ENCODE measurements around the gene BMP3. TPM values are rescaled to one million over a fixed set of nuclear protein-coding genes. Genes with fewer than 3 reads are reported as not detected.
"Not testable (repeated sequence)": the region's sequence is repeated elsewhere in the genome, so short reads cannot be mapped to it uniquely, and the experiment has no call there.

BMP3 gene, protein sequence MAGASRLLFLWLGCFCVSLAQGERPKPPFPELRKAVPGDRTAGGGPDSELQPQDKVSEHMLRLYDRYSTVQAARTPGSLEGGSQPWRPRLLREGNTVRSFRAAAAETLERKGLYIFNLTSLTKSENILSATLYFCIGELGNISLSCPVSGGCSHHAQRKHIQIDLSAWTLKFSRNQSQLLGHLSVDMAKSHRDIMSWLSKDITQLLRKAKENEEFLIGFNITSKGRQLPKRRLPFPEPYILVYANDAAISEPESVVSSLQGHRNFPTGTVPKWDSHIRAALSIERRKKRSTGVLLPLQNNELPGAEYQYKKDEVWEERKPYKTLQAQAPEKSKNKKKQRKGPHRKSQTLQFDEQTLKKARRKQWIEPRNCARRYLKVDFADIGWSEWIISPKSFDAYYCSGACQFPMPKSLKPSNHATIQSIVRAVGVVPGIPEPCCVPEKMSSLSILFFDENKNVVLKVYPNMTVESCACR
- not detected for total RNA-seq

DNA sequence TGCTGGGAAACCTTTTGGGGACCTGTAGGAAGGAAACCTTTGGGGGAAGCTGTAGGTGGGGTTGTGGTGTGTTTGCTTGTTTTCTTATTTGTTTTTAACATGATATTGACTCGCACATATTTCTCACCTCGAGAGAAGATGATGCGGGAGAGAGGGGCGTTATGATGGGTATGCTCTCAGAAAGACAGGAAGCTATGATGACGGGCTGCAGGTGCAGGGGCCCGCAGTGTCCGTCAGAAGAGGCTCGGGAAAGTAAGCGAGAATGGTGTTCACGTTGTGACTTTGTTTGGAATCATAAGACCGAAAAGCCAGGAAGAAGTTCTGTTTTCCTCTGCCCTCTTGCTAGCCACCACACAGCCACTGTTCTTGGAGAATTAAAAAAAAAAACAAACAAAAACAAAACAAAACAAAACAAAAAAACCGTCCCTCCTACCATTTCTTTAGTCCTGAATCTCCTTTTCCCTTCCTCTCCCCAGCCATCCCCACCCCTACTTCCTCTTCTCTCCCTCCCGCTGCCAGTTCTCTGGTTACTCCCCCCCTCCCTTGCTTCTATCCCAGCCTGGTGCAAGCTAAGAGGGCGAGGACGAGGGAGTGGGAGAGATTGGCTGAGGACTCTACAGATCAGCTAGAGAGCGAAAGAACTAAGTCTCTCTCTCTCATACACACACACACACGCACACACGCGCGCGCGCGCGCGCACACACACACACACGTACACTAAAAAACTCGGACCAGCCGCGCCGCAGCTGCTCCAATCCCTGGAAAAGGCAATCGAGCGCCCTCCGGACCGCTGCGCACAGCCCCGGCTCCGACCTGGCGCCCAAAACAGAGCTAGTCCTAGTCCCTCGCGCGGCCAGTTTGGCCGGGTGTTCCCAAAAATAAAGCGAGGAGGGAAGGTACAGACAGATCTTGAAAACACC is at the start of gene BMP3:
Gene BMP3, plus strand, starts transcription at position 648 of the 920 bp plus-strand sequence. CDS start 577 bp downstream, outside the sequence.
- no peaks in the 10 kb centered on the region for H3K9me3 Mint-ChIP-seq (ENCODE audit: low read depth)
- peaks cover 10% of the 10 kb centered on the region for H3K4me1 Mint-ChIP-seq
- peak; percentile 30 for ATAC-seq
- peaks cover 1% of the 10 kb centered on the region for H3K36me3 Mint-ChIP-seq
- CTCF ChIA-PET, result interaction anchor here (1.0 to 1.4 kb wide), 3 partner anchors 9 to 669 kb away, joined by 3 to 5 read pairs (median 3); no protein-coding TSS in a partner anchor
- H3K27me3 Mint-ChIP-seq, result peaks cover 79% of the 10 kb centered on the region
- H3K27ac Mint-ChIP-seq, result no peak within 1 kb of the TSS
- H3K4me3 Mint-ChIP-seq, result peak within 1 kb of the TSS; percentile 73
- no peak for DNase-seq

DNA sequence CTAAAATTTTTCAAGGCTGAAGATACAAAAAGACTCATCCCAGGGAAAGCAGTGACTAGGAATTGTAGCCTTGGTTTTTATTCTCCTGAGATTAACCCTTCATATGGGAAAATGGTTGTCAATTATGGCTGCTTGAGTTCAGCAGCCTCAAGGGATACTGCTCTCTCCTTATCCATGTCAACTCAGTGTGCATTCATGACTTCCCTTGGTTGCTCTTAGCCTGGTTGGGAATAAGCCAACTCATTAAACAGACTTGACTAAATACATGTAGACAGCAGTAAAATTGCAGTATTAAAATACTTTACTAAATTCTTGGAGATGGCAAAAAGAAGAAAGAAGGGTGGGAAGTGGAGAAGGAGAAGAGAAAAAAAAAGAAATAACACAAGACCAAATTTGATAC is 44.5 kb upstream of the BMP3 start:
- Mint-ChIP-seq H3K4me1 (no peaks in the 10 kb centered on the region), H3K4me3 (no peak overlapping the region), H3K36me3 (no peaks in the 10 kb centered on the region), H3K27me3 (no peaks in the 10 kb centered on the region), H3K9me3 (ENCODE audit: low read depth) (no peaks in the 10 kb centered on the region), H3K27ac (no peak overlapping the region)
- DNase-seq (no peak), ATAC-seq (no peak)
- CTCF ChIA-PET, result no interaction called here

DNA sequence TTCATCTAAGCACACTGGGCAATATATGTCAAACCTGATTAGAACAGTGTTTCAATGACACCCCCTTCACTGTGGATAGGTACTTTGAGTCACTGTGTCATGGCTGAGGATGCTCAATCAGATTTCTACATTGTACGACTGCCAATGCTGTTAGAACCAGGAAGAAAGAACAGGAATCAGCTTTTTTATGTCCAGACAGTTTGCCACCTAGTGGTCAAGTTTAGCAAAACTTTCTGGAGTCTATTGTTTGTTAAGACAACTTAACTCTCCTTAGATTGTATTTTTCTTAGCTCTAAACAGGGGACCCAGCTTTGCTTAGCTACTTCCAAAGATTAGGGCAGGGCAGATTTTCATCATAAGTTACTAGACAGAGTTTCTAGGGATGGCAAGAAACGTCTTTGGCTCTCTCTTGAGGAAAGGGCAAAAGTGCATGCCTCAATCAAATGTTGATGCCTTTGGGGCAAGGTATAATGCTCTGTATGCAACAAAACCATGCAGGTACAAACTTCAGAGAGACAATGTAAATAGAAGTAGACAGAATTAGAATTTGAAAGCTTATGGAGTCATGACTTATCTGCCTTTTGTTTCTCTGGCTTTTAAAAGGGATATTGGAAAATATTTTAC is 40.5 kb upstream of the BMP3 start:
- CTCF ChIA-PET, result interaction anchor here (1.0 to 1.6 kb wide), 9 partner anchors 14 to 631 kb away, joined by 3 to 7 read pairs (median 3); no protein-coding TSS in a partner anchor
- ATAC-seq (peak; percentile 55), DNase-seq (no peak)

DNA sequence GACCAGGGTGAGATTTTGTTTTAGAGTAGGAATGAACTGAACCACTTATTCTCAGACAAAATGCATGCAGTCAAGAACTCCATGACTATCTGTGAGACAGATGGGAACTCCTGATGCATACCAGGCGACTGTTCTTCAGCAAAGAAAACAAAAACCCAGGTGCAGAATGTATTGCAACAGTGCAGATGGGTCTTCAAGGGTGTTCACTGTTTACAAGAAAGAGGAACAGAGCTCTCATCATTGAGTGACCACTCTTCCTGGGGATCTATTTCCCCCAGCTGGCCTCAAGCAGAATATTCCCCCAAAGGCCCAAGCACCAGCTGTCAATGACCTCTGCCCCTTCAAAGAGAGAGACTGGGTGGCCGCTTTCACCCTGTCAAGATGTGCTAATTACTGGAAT is 39.7 kb upstream of the BMP3 start:
- CTCF ChIA-PET, result interaction anchor here (0.9 to 1.6 kb wide), 6 partner anchors 15 to 632 kb away, joined by 3 to 7 read pairs (median 4); no protein-coding TSS in a partner anchor
- H3K36me3 Mint-ChIP-seq, result no peaks in the 10 kb centered on the region
- no peak overlapping the region for H3K27ac Mint-ChIP-seq
- H3K4me3 Mint-ChIP-seq, result no peak overlapping the region
- no peaks in the 10 kb centered on the region for H3K4me1 Mint-ChIP-seq
- DNase-seq, result no peak
- ATAC-seq, result no peak
- no peaks in the 10 kb centered on the region for H3K9me3 Mint-ChIP-seq (ENCODE audit: low read depth)
- H3K27me3 Mint-ChIP-seq, result peaks cover 3% of the 10 kb centered on the region

More for the DNA sequence above, 40.5 kb upstream of the BMP3 start:
- H3K27ac Mint-ChIP-seq, result no peak overlapping the region
- no peak overlapping the region for H3K4me3 Mint-ChIP-seq
- no peaks in the 10 kb centered on the region for H3K36me3 Mint-ChIP-seq
- H3K9me3 Mint-ChIP-seq (ENCODE audit: low read depth), result no peaks in the 10 kb centered on the region
- H3K27me3 Mint-ChIP-seq, result peaks cover 3% of the 10 kb centered on the region
- no peaks in the 10 kb centered on the region for H3K4me1 Mint-ChIP-seq

DNA sequence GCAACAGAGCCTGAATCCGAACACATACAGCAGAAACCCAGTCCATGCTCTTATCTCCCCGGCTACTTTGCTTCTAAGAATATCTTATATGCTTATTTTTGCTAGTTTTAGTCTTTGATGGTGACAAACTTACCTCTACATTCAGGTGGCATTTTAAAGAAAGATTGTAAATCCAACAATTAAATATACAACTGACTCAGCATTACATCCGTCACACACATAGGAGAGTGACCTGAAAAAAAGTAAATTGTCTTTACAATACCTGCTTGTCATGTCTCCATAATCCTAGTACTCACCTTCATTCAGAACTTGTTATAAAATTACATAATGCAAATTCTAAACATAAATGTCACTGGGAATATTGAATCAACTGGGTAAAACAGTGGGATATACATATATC is 30.6 kb upstream of the BMP3 start:
- DNase-seq, result no peak
- no peaks in the 10 kb centered on the region for H3K36me3 Mint-ChIP-seq
- no peak overlapping the region for H3K4me3 Mint-ChIP-seq
- CTCF ChIA-PET, result no interaction called here
- ATAC-seq, result no peak
- no peak overlapping the region for H3K27ac Mint-ChIP-seq
- no peaks in the 10 kb centered on the region for H3K4me1 Mint-ChIP-seq
- no peaks in the 10 kb centered on the region for H3K9me3 Mint-ChIP-seq (ENCODE audit: low read depth)
- peaks cover 3% of the 10 kb centered on the region for H3K27me3 Mint-ChIP-seq

DNA sequence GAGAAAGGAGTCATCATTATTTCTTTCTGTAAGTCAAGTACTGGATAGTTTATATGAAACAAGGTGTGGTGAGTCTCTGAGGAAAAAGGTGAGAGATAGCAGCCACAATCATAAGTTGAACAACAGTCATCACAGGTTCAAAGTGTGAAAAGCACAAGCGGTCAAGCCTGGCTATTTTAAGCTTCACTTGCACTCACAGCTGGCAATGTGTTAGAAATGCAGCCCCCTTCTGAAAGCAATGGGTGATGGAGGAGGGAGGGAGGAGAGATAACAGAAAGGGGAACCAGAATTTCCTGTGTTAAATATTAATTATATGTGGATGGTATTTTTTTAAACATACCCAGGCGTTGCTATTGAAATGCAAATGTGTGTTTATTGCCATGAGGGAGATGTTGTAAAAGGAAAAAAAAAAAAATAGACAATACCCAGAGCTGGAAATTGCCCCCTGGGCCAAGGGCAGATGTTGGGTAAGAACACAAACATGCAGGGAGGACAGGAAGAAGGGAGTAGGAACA is 26.9 kb upstream of the BMP3 start:
- no peak for DNase-seq
- Mint-ChIP-seq H3K9me3 (ENCODE audit: low read depth) (peaks cover 4% of the 10 kb centered on the region), H3K4me3 (no peak overlapping the region), H3K27ac (no peak overlapping the region), H3K4me1 (no peaks in the 10 kb centered on the region), H3K27me3 (peaks cover 7% of the 10 kb centered on the region), H3K36me3 (no peaks in the 10 kb centered on the region)
- CTCF ChIA-PET, result no interaction called here
- no peak for ATAC-seq

DNA sequence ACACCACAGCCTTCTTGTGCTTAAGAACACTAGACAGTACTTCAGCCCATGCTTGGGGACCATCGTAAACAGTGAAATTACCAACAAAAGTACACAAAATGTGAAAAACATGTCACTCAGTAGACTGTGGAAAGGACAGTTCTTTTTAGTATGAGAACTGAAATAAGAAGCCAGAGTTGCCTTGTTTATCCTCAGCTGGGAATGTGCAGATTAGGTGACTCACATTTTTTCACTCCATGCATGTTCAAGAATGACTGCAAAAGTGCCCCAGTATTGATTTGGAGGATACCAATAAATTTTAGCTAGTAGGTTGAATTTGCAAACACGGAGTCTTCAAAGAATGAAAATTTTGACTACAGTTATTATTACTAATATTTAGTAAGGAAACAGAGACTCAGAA is 23.1 kb upstream of the BMP3 start:
- Mint-ChIP-seq H3K4me3 (no peak overlapping the region), H3K27me3 (peaks cover 7% of the 10 kb centered on the region), H3K27ac (no peak overlapping the region), H3K36me3 (no peaks in the 10 kb centered on the region), H3K9me3 (ENCODE audit: low read depth) (peaks cover 4% of the 10 kb centered on the region), H3K4me1 (no peaks in the 10 kb centered on the region)
- ATAC-seq (no peak), DNase-seq (no peak)
- CTCF ChIA-PET, result no interaction called here

DNA sequence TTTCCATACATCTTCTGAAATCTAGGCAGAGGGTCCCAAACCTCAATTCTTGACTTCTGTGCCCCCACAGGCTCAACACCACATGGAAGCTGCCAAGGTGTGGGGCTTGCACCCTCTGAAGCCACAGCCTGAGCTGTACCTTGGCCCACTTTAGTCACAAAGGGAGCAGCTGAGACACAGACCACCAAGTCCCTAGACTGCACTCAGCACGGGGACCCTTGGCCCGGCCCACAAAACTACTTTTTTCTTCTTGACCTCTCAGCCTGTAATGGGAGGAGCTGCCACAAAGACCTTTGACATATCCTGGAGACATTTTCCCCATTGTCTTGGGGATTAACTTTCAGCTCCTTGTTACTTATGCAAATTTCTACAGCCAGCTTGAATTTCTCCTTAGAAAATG is 13.9 kb upstream of the BMP3 start:
- H3K4me3 Mint-ChIP-seq; H3K4me1 Mint-ChIP-seq; H3K9me3 Mint-ChIP-seq (ENCODE audit: low read depth); H3K36me3 Mint-ChIP-seq; CTCF ChIA-PET; H3K27me3 Mint-ChIP-seq; DNase-seq; ATAC-seq; H3K27ac Mint-ChIP-seq: not testable (repeated sequence)

DNA sequence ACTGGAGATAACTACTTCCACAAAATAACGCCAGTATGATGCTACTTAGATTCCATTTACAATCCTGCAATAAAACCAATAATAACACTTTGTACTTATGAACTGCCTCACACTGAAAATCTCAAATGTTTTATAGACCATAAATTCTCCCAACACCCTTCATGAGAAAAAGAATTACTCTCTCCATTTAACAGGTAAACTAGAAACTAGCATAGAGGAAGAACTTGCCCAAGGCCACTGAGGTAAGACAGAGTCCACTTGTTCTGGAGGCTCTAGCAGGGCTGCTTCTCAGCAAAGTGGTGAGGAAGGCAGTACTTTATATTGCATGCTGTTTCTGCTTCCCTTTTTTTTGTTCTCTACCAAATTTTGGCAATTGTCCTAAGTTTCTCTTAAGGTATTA is 11.5 kb upstream of the BMP3 start:
- no peaks in the 10 kb centered on the region for H3K4me1 Mint-ChIP-seq
- CTCF ChIA-PET, result no interaction called here
- no peaks in the 10 kb centered on the region for H3K9me3 Mint-ChIP-seq (ENCODE audit: low read depth)
- no peak overlapping the region for H3K27ac Mint-ChIP-seq
- ATAC-seq (no peak), DNase-seq (no peak)
- H3K36me3 Mint-ChIP-seq, result no peaks in the 10 kb centered on the region
- peaks cover 13% of the 10 kb centered on the region for H3K27me3 Mint-ChIP-seq
- no peak overlapping the region for H3K4me3 Mint-ChIP-seq

DNA sequence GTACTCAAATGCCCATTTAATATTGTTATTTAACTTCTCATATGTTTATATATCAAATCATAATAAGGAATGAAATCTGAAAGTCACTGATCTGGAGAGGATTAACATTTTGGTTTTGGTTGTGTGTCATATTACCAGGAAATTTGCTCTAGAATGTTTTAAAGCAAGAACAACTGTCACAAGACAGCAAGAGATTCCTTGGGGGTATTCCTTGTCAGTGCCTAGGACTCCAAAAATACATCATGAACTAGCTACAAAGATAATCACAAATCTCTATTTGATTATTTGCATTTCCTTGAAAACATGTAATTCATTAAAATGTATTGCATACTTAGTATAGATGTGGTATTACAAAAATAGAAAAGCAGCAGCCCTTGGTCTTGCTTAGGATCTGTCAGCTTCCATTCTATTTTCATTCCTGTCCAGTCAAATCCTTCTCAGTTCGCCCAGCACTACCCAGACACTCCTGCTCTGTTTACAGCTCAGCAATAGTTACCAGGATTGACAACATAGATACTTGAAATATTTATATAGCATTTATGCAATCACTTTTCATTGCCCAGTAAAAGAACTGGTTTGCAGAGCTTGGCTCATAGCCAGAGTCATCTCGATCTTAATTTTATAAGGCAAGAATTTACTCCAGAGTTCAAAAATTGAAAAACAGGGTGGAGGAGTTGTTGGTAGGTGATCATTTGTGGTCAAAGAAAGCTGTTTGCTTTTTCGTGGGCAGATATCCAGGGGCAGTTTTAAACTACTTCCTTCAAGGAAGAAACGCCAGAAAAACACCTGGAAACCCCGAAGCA is 9.2 kb upstream of the BMP3 start:
- Mint-ChIP-seq H3K36me3 (no peaks in the 10 kb centered on the region), H3K4me1 (no peaks in the 10 kb centered on the region), H3K9me3 (ENCODE audit: low read depth) (no peaks in the 10 kb centered on the region), H3K27me3 (peaks cover 33% of the 10 kb centered on the region), H3K4me3 (no peak overlapping the region), H3K27ac (no peak overlapping the region)
- DNase-seq (no peak), ATAC-seq (no peak)
- CTCF ChIA-PET, result no interaction called here

DNA sequence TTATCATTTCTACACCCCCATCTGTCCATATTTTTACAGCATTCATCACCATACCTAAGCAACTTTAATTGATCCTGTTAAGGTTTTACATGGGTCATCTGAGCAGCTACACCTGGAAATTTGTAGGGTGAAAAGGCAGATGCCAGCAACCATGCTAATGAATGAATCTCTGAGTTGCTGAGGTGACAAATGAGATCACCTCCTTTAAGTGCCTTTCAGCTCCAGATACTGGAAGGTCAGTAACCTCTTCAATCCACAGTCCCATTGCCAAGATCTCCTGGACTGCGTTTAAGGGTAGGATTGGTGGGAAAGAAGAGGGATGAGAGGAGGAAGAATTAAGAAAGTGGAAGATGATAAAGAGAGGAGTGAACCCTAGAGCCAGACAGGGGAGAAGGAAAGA is 8.5 kb upstream of the BMP3 start:
- CTCF ChIA-PET, result no interaction called here
- Mint-ChIP-seq H3K27me3 (peaks cover 37% of the 10 kb centered on the region), H3K9me3 (ENCODE audit: low read depth) (no peaks in the 10 kb centered on the region), H3K27ac (no peak overlapping the region), H3K4me3 (no peak overlapping the region), H3K36me3 (no peaks in the 10 kb centered on the region), H3K4me1 (no peaks in the 10 kb centered on the region)
- no peak for DNase-seq
- no peak for ATAC-seq

DNA sequence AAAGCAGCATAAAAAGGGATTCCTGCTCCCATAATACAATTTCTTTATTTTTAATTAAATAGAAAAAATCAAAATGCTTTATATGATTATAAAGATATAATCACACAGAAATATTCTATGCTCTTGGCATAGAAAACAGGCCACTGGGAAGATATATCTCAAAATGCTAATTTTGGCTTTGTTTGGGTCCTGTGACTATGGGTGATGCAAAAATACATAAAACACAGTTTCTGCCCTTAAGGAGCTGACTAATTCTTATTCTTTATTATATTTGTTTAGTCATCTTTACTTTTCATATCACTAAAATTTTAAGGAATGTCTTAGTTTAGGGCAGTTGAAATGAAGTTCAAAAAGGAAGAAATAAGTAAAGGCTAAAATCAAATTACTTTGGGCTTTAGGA is 7.0 kb upstream of the BMP3 start:
- Mint-ChIP-seq H3K9me3 (ENCODE audit: low read depth) (no peaks in the 10 kb centered on the region), H3K36me3 (no peaks in the 10 kb centered on the region), H3K27ac (no peak overlapping the region), H3K4me1 (no peaks in the 10 kb centered on the region), H3K4me3 (no peak overlapping the region), H3K27me3 (peaks cover 51% of the 10 kb centered on the region)
- no peak for DNase-seq
- CTCF ChIA-PET, result no interaction called here
- no peak for ATAC-seq
